PC-9 (cell line): ENCODE data around the gene FBLIM1. TPM values are rescaled to one million over a fixed set of nuclear protein-coding genes. Genes with fewer than 3 reads are reported as not detected.

ENCODE experiments used
- BruUV-seq: library from RNA; stranded (reverse); fragments of 400-500 nt; replicated peaks from 2 replicates; lab custom pipeline; 2021; lab: Mats Ljungman, UMichigan
- CTCF ChIA-PET: fragments of 300-600 bp; sonication (Branson Sonifier 250); formaldehyde crosslinking; loops from one replicate; lab custom pipeline; 2022; ENCODE audit warnings: antibody characterized with exemption; lab: Charles Lee
- POLR2A ChIA-PET: fragments of 300-600 bp; sonication (Branson Sonifier 250); formaldehyde crosslinking; loops from one replicate; lab custom pipeline; 2022; ENCODE audit warnings: antibody characterized with exemption; ENCODE audit not compliant: unreplicated experiment; lab: Charles Lee
- DNase-seq, 2 experiments: peaks; one replicate each; pipeline versions ENCODE4 v3.0.0 to v3.0.0-alpha.2; 2015 to 2022; ENCODE audit warnings: mixed read lengths in 1 of 2
- H2AFZ ChIP-seq: fragments of 200-600 bp; sonication (generic); 2 replicates; pipeline ENCODE4 v1.8.1; 2017; ENCODE audit warnings: antibody characterized with exemption
- H3F3A ChIP-seq: fragments of 200-600 bp; sonication (generic); 2 replicates; pipeline ENCODE4 v1.8.1; 2017; ENCODE audit warnings: antibody characterized with exemption, mild to moderate bottlenecking, low read depth; ENCODE audit not compliant: insufficient read depth
- H3K27ac ChIP-seq: fragments of 200-600 bp; sonication (generic); 2 replicates; pipeline ENCODE4 v1.6.1; 2016; ENCODE audit warnings: mixed run types
- H3K27me3 ChIP-seq: fragments of 200-600 bp; sonication (generic); 2 replicates; pipeline ENCODE4 v1.6.1; 2016; ENCODE audit warnings: low read depth, mixed run types; ENCODE audit not compliant: insufficient read depth
- H3K36me3 ChIP-seq: fragments of 200-600 bp; sonication (generic); 2 replicates; pipeline ENCODE4 v1.6.1; 2016; ENCODE audit warnings: low read depth, mixed run types
- H3K4me1 ChIP-seq: fragments of 200-600 bp; sonication (generic); replicated peaks from 2 replicates; pipeline ENCODE4 v1.6.1; 2016; ENCODE audit warnings: mixed run types; ENCODE audit not compliant: insufficient read depth
- H3K4me2 ChIP-seq: fragments of 200-600 bp; sonication (generic); 2 replicates; pipeline ENCODE4 v1.6.1; 2017; ENCODE audit warnings: mixed run types
- H3K4me3 ChIP-seq: fragments of 200-600 bp; sonication (generic); 2 replicates; pipeline ENCODE4 v1.6.1; 2016; ENCODE audit warnings: mixed run types
- H3K79me2 ChIP-seq: fragments of 200-600 bp; sonication (generic); 2 replicates; pipeline ENCODE4 v1.6.1; 2017; ENCODE audit warnings: low read depth, mixed run types
- H3K9me2 ChIP-seq: fragments of 200-600 bp; sonication (generic); 2 replicates; pipeline ENCODE4 v1.8.1; 2017; ENCODE audit warnings: mild to moderate bottlenecking; ENCODE audit not compliant: insufficient read depth
- H3K9me3 ChIP-seq: fragments of 200-600 bp; sonication (generic); 2 replicates; pipeline ENCODE4 v1.8.1; 2016; ENCODE audit warnings: low read depth; ENCODE audit not compliant: insufficient read depth
- H4K20me1 ChIP-seq: fragments of 200-600 bp; sonication (generic); 2 replicates; pipeline ENCODE4 v1.8.1; 2017; ENCODE audit not compliant: insufficient read depth
- EZH2 ChIP-seq: fragments of 200-600 bp; sonication (generic); IDR thresholded peaks from 2 replicates; pipeline ENCODE4 v1.8.0; 2017; ENCODE audit warnings: antibody characterized with exemption, low read depth
- intact Hi-C: fragments of 100-400 bp; cut with micrococcal nuclease; formaldehyde crosslinking; loops from one replicate; pipeline ENCODE4 v1.10.0; 2022; ENCODE audit not compliant: unreplicated experiment
- total RNA-seq: library from RNA; stranded (reverse); gene quantifications from 2 replicates; pipeline ENCODE4 v1.2.3, GENCODE V29; 2021
- TF ChIP-seq, protein P1 (sequence below): fragments of 200-600 bp; sonication (generic); conservative IDR thresholded peaks from 2 replicates; pipeline ENCODE4 v1.6.1; 2017; ENCODE audit warnings: mixed run types, antibody characterized with exemption, mild to moderate bottlenecking, moderate library complexity

FBLIM1 gene
- total RNA-seq, 1 experiment from 2014 or later, result 57.2 TPM

DNA sequence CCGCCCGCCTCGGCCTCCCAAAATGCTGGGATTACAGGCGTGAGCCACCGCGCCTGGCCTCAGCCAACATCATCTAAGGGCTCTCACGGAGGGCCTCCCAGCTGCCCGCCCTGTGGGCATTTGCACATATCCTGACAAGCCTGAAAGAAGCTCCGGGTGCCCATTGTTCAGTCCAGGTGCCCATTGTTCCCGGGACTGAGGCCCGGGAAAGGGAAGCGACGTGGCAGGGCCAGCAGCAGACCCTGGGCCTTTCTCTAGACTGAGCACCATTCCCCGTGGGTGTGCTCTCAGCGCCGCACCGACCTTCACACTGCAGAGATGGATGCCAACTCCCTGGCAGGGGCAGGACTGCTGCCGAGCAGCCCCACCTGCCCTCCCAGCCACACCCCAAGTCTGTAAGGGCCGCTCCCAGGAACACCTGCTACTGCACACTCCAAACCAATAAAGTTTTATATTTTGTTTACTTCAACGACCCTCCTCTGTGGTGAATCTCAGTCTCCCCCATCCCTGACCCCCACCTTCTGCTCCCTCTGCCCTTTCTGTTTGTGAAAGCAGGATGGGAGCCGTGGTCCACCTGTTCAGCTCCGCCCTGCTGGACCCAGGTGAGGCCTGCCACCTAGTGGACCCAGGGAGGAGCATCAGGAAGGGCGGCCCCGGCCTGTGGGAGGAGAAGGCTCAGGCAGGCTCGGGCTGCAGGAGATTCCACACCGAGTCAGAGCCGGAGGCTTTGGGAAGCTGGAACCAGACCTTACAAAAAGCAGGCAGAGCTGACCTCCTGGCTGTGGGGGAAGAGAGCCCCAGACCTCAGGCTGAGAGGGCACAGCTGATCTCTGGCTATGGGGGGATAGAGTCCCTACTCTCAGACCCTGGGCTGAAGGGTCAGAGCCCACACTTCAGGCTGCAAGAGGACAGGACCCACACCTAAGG, 17.4 kb upstream of the FBLIM1 start:
- H3K27me3 ChIP-seq, result no peaks in the 10 kb centered on the region
- no peaks in the 10 kb centered on the region for H3F3A ChIP-seq
- H3K36me3 ChIP-seq, result no peaks in the 10 kb centered on the region
- no peaks in the 10 kb centered on the region for H3K9me3 ChIP-seq
- no peak overlapping the region for H3K4me3 ChIP-seq
- no peak overlapping the region for H2AFZ ChIP-seq
- H3K9me2 ChIP-seq, result no peaks in the 10 kb centered on the region
- no peaks in the 10 kb centered on the region for H3K79me2 ChIP-seq
- TF ChIP-seq, protein P1, sequence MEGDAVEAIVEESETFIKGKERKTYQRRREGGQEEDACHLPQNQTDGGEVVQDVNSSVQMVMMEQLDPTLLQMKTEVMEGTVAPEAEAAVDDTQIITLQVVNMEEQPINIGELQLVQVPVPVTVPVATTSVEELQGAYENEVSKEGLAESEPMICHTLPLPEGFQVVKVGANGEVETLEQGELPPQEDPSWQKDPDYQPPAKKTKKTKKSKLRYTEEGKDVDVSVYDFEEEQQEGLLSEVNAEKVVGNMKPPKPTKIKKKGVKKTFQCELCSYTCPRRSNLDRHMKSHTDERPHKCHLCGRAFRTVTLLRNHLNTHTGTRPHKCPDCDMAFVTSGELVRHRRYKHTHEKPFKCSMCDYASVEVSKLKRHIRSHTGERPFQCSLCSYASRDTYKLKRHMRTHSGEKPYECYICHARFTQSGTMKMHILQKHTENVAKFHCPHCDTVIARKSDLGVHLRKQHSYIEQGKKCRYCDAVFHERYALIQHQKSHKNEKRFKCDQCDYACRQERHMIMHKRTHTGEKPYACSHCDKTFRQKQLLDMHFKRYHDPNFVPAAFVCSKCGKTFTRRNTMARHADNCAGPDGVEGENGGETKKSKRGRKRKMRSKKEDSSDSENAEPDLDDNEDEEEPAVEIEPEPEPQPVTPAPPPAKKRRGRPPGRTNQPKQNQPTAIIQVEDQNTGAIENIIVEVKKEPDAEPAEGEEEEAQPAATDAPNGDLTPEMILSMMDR, result peak; percentile 82
- TF ChIP-seq EZH2, result no peak
- H3K4me1 ChIP-seq, result no peaks in the 10 kb centered on the region
- CTCF ChIA-PET, result interaction anchor here (0.5 to 0.9 kb wide), 3 partner anchors 20 to 138 kb away, joined by 4 to 12 read pairs (median 10); no protein-coding TSS in a partner anchor
- H4K20me1 ChIP-seq, result no peaks in the 10 kb centered on the region
- no peak overlapping the region for H3K27ac ChIP-seq
- POLR2A ChIA-PET, result no interaction called here
- intact Hi-C loops, result loop anchor here (2.0 to 5.0 kb wide), 3 partner anchors 144 to 469 kb away; no protein-coding TSS in a partner anchor
- no TSS peak for BruUV-seq
- DNase-seq, result peak; percentile 63 to 88
- H3K4me2 ChIP-seq, result peak overlapping the region; percentile 38; the same call in 1 of the 2 replicates

DNA sequence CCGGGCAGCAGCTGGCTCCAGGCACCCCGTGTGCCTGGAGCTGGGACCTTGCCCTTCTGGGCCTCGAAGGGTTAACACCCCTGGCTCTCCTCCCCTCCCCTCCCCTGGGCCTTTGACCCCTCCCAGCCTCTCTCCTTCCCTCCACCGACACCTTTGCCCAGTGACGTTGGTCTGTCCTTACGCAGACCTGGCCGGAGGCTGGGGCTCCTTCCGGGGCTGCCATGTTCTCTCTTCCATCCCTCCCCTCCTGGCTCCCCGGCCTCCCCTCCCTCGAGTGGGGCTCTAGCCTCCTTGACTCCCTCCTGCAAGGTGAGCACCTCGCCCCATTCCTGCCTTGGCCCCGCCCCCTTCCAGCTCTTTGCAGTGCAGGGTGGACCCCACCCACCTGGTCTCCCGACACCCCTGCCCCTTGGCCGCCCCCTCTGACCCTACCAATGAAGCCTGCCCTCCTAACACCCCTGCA, 16.2 kb upstream of the FBLIM1 start, which contains the start of gene TMEM82:
Gene TMEM82 (plus strand): TSS at position 161 of the 463 bp plus-strand sequence. CDS start 61 bp downstream, at position 222.
- Histone ChIP-seq H3K27ac (no peak within 1 kb of the TSS), H3K4me2 (peak within 1 kb of the TSS; percentile 38; the same call in 1 of the 2 replicates), H3K27me3 (no peaks in the 10 kb centered on the region), H3K36me3 (no peaks in the 10 kb centered on the region), H3K4me1 (no peaks in the 10 kb centered on the region), H3F3A (no peaks in the 10 kb centered on the region), H3K4me3 (no peak within 1 kb of the TSS), H2AFZ (no peak within 1 kb of the TSS), H3K9me2 (no peaks in the 10 kb centered on the region), H4K20me1 (no peaks in the 10 kb centered on the region), H3K9me3 (no peaks in the 10 kb centered on the region), H3K79me2 (no peaks in the 10 kb centered on the region)
- intact Hi-C loops, result loop anchor here (5.0 kb wide), 2 partner anchors 145 to 470 kb away; no protein-coding TSS in a partner anchor
- ChIA-PET CTCF (interaction anchor here (0.7 kb wide), 1 partner anchor 49 kb away, joined by 12 read pairs; no protein-coding TSS in a partner anchor), POLR2A (no interaction called here)
- BruUV-seq, result no TSS peak
- no peak for DNase-seq
- TF ChIP-seq, protein P1, result no peak
- no peak for TF ChIP-seq EZH2

DNA sequence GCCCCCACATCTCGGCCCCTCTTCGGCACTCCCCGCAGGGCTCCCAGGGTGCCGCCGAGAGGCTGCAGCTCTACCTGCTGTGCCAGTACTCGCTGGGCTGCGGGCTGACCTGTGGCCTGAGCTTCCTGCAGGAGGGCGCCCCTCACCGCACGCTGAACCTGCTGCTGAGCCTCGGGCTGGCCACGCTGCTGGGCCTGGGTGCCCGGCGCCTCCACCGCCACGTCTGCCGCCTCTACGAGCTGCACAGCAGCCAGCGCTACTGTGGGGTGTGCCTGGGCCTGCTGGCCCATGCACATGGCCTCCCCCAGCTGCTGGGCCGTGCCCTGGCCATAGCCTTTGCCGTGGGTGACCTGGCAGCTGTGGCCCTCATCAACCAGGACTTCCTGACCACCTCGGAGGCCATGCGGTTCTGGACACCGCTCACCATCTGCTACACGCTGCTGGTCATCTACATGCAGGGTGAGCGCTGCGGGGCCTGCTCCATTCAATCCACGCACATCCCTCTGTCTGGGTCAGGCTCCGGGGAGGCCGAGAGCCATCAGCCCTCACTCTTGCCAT, 14.4 kb upstream of the FBLIM1 start:
- Histone ChIP-seq H3K36me3 (no peaks in the 10 kb centered on the region), H3K4me3 (no peak overlapping the region), H3K27ac (no peak overlapping the region), H3K4me1 (no peaks in the 10 kb centered on the region), H3K9me2 (no peaks in the 10 kb centered on the region), H3K9me3 (no peaks in the 10 kb centered on the region), H3K79me2 (no peaks in the 10 kb centered on the region), H3K27me3 (no peaks in the 10 kb centered on the region), H3K4me2 (no peak overlapping the region), H2AFZ (no peak overlapping the region), H4K20me1 (no peaks in the 10 kb centered on the region), H3F3A (no peaks in the 10 kb centered on the region)
- ChIA-PET POLR2A (no interaction called here), CTCF (no interaction called here)
- no TSS peak for BruUV-seq
- TF ChIP-seq, protein P1, result no peak
- intact Hi-C loops, result loop anchor here (5.0 kb wide), 2 partner anchors 147 to 472 kb away; no protein-coding TSS in a partner anchor
- DNase-seq, result no peak
